Suppressor macrophage treated with lipopolysaccharide for 4 hours (primary cell): Measurements from ENCODE around the gene RCOR3.
A peak's percentile ranks its signal among the peaks of the same experiment; 100 is the strongest.

ENCODE experiments used
- DNase-seq: peaks from one replicate; pipeline ENCODE4 v3.0.0-alpha.2; 2020

Gene RCOR3

GRCh38 chr1:211326140-211326527 is 67.0 kb downstream of the RCOR3 start:
- DNase-seq: no peak

- peak; percentile 76 for DNase-seq
Observed at GRCh38 chr1:211326528-211327345, 67.6 kb downstream of the RCOR3 start, which contains the start of gene TRAF5. Gene TRAF5 (plus strand): TSS chr1:211326833. CDS start chr1:211353240, 26,407 bp downstream.

GRCh38 chr1:211327346-211327921 is 68.3 kb downstream of the RCOR3 start:
- DNase-seq: peak; percentile 43

- DNase-seq: no peak
Observed at GRCh38 chr1:211328084-211328694, 69.0 kb downstream of the RCOR3 start.

- no peak for DNase-seq
Observed at GRCh38 chr1:211328866-211329475, 69.8 kb downstream of the RCOR3 start.

- DNase-seq: no peak
Observed at GRCh38 chr1:211329764-211330201, 70.6 kb downstream of the RCOR3 start.

GRCh38 chr1:211330282-211330936 is 71.2 kb downstream of the RCOR3 start:
- DNase-seq: no peak

- DNase-seq: no peak
Observed at GRCh38 chr1:211331011-211331709, 72.0 kb downstream of the RCOR3 start.

GRCh38 chr1:211332036-211332616 is 73.0 kb downstream of the RCOR3 start:
- no peak for DNase-seq

- peak; percentile 49 for DNase-seq
Observed at GRCh38 chr1:211332830-211333229, 73.7 kb downstream of the RCOR3 start.

GRCh38 chr1:211333906-211334305 is 74.7 kb downstream of the RCOR3 start:
- DNase-seq: no peak

GRCh38 chr1:211334986-211335385 is 75.8 kb downstream of the RCOR3 start:
- no peak for DNase-seq

- no peak for DNase-seq
Observed at GRCh38 chr1:211335522-211336157, 76.5 kb downstream of the RCOR3 start.

GRCh38 chr1:211336161-211336560 is 77.0 kb downstream of the RCOR3 start:
- DNase-seq: no peak

- no peak for DNase-seq
Observed at GRCh38 chr1:211336775-211337174, 77.6 kb downstream of the RCOR3 start.

- DNase-seq: no peak
Observed at GRCh38 chr1:211337430-211338223, 78.5 kb downstream of the RCOR3 start.

GRCh38 chr1:211338224-211338620 is 79.1 kb downstream of the RCOR3 start:
- DNase-seq: no peak

- DNase-seq: peak; percentile 81
Observed at GRCh38 chr1:211339631-211340041, 80.5 kb downstream of the RCOR3 start.

GRCh38 chr1:211340622-211341507 is 81.7 kb downstream of the RCOR3 start:
- peak; percentile 90 for DNase-seq
